ENCODE data around the gene BMS1. TPM values are rescaled to one million over a fixed set of nuclear protein-coding genes. Genes with fewer than 3 reads are reported as not detected.
A peak's percentile ranks its signal among the peaks of the same experiment; 100 is the strongest.

The BMS1 gene
- total RNA-seq, 1 donor from 2014 or later, result 35.6 TPM

- Mint-ChIP-seq H3K27me3 (ENCODE audit: insufficient read depth) (no peaks in the 10 kb centered on the region), H3K9me3 (no peaks in the 10 kb centered on the region), H3K36me3 (ENCODE audit: low read depth) (no peaks in the 10 kb centered on the region), H3K4me1 (ENCODE audit: low read depth) (no peaks in the 10 kb centered on the region), H3K4me3 (no peak overlapping the region), H3K27ac (no peak overlapping the region)
- DNase-seq (ENCODE audit: low spot score), result no peak
- intact Hi-C loops (cut with micrococcal nuclease), result no loop called here
Measured at GRCh38 chr10:42768581-42769152, 13.9 kb upstream of the BMS1 start.

- Mint-ChIP-seq H3K36me3 (ENCODE audit: low read depth) (no peaks in the 10 kb centered on the region), H3K27ac (no peak overlapping the region), H3K27me3 (ENCODE audit: insufficient read depth) (no peaks in the 10 kb centered on the region), H3K9me3 (no peaks in the 10 kb centered on the region), H3K4me1 (ENCODE audit: low read depth) (no peaks in the 10 kb centered on the region), H3K4me3 (no peak overlapping the region)
- intact Hi-C loops (cut with micrococcal nuclease), result no loop called here
- DNase-seq (ENCODE audit: low spot score), result no peak
Measured at GRCh38 chr10:42769173-42769572, 13.4 kb upstream of the BMS1 start.

- no peak overlapping the region for H3K4me3 Mint-ChIP-seq
- DNase-seq (ENCODE audit: low spot score), result no peak
- H3K4me1 Mint-ChIP-seq (ENCODE audit: low read depth), result no peaks in the 10 kb centered on the region
- H3K36me3 Mint-ChIP-seq (ENCODE audit: low read depth), result no peaks in the 10 kb centered on the region
- no peaks in the 10 kb centered on the region for H3K27me3 Mint-ChIP-seq (ENCODE audit: insufficient read depth)
- intact Hi-C loops (cut with micrococcal nuclease), result no loop called here
- no peaks in the 10 kb centered on the region for H3K9me3 Mint-ChIP-seq
- H3K27ac Mint-ChIP-seq, result no peak overlapping the region
Measured at GRCh38 chr10:42769673-42770072, 12.9 kb upstream of the BMS1 start.

- peaks cover 5% of the 10 kb centered on the region for H3K4me1 Mint-ChIP-seq (ENCODE audit: low read depth)
- intact Hi-C loops (cut with micrococcal nuclease), result no loop called here
- H3K4me3 Mint-ChIP-seq, result no peak overlapping the region
- H3K27ac Mint-ChIP-seq, result no peak overlapping the region
- no peaks in the 10 kb centered on the region for H3K36me3 Mint-ChIP-seq (ENCODE audit: low read depth)
- no peaks in the 10 kb centered on the region for H3K9me3 Mint-ChIP-seq
- DNase-seq (ENCODE audit: low spot score), result no peak
- H3K27me3 Mint-ChIP-seq (ENCODE audit: insufficient read depth), result peaks cover 14% of the 10 kb centered on the region
Measured at GRCh38 chr10:42776681-42777080, 5.9 kb upstream of the BMS1 start.

GRCh38 chr10:42780456-42780855 is 2.1 kb upstream of the BMS1 start:
- peak overlapping the region; percentile 99 for H3K4me3 Mint-ChIP-seq
- peaks cover 14% of the 10 kb centered on the region for H3K27me3 Mint-ChIP-seq (ENCODE audit: insufficient read depth)
- intact Hi-C loops (cut with micrococcal nuclease), result loop anchor here (5.0 to 10.0 kb wide), 3 partner anchors 347 to 614 kb away; no protein-coding TSS in a partner anchor
- no peaks in the 10 kb centered on the region for H3K9me3 Mint-ChIP-seq
- peak overlapping the region; percentile 3 for H3K27ac Mint-ChIP-seq
- peaks cover 9% of the 10 kb centered on the region for H3K4me1 Mint-ChIP-seq (ENCODE audit: low read depth)
- peaks cover 7% of the 10 kb centered on the region for H3K36me3 Mint-ChIP-seq (ENCODE audit: low read depth)
- DNase-seq (ENCODE audit: low spot score), result no peak

DNA sequence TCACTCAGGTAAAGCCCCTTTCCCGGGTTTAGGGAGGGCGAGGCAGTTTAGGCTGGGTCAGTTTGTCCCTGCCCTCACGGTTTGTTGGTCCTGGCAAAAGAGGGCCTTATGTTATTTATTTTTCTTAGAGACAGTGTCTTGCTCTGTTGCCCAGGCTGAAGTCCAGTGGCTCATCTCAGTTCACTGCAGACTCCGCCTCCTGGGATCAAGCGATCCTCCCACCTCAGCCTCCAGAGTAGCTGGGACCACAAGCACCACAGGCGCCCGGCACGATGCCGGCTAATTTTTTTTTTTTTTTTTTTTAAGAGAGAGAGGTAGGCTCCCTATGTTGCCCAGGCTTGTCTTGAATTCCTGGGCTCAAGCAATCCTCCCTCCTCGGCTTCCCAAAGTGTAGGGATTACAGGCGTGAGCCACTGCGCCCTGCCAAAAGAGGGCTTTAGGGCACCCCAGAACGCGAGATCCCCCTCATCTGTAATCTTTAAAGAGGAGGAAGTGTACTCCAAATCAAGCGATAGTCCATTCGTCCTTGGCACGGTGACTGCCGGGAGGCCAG is 626 bp upstream of the BMS1 start:
- peak overlapping the region; percentile 100 for H3K27ac Mint-ChIP-seq
- DNase-seq (ENCODE audit: low spot score), result no peak
- intact Hi-C loops (cut with micrococcal nuclease), result loop anchor here (1.0 to 10.0 kb wide), 10 partner anchors 19 to 866 kb away; partner anchors contain the start of genes ZNF32, ZNF33B and ZNF487
- no peaks in the 10 kb centered on the region for H3K9me3 Mint-ChIP-seq
- peaks cover 18% of the 10 kb centered on the region for H3K36me3 Mint-ChIP-seq (ENCODE audit: low read depth)
- peaks cover 17% of the 10 kb centered on the region for H3K4me1 Mint-ChIP-seq (ENCODE audit: low read depth)
- H3K27me3 Mint-ChIP-seq (ENCODE audit: insufficient read depth), result peaks cover 4% of the 10 kb centered on the region
- peak overlapping the region; percentile 99 for H3K4me3 Mint-ChIP-seq

DNA sequence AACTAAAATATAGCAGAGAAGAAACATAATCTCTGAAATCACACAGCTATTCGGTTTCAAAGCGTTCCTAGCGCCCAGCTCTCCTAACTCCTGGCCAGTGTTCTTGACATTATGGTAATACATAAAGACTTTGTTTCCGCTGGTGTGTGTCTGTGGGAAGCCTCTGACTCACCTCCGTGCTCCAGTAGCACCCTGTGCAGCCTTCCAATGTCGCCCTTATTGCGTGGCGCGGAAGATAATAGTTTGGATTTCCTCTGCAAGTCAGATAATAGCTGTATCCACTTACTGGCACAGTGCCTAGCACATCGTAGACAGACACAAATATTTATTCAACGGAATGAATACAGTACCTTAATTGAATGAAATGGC is 570 bp downstream of the BMS1 start:
- H3K27ac Mint-ChIP-seq, result peak overlapping the region; percentile 100
- peaks cover 21% of the 10 kb centered on the region for H3K36me3 Mint-ChIP-seq (ENCODE audit: low read depth)
- H3K4me3 Mint-ChIP-seq, result peak overlapping the region; percentile 99
- H3K9me3 Mint-ChIP-seq, result no peaks in the 10 kb centered on the region
- intact Hi-C loops (cut with micrococcal nuclease), result loop anchor here (2.0 to 10.0 kb wide), 5 partner anchors 18 to 654 kb away; partner anchors contain the start of gene ZNF487
- H3K27me3 Mint-ChIP-seq (ENCODE audit: insufficient read depth), result no peaks in the 10 kb centered on the region
- peaks cover 17% of the 10 kb centered on the region for H3K4me1 Mint-ChIP-seq (ENCODE audit: low read depth)
- no peak for DNase-seq (ENCODE audit: low spot score)

DNA sequence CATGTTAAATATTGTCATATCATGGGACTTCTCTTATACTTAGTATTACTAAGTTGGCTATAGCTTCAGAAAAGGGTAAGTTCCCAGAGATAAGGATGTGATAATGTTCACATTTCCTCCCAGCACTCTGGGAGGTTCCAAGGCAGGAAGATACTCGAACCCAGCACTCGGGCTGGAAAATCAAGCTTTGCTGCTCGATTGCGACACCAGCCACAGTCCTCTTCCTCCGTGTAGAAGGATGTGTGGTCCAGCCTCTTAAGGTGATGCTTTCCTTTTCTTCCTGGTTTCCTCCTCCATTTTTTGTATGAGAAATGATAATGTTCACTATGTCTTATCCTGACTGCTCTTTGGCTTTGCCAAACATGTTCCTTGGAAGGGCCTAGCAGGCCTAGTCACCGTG is 3.2 kb downstream of the BMS1 start:
- Mint-ChIP-seq H3K36me3 (ENCODE audit: low read depth) (peaks cover 32% of the 10 kb centered on the region), H3K27me3 (ENCODE audit: insufficient read depth) (no peaks in the 10 kb centered on the region), H3K9me3 (no peaks in the 10 kb centered on the region), H3K4me1 (ENCODE audit: low read depth) (peaks cover 15% of the 10 kb centered on the region), H3K27ac (no peak overlapping the region), H3K4me3 (no peak overlapping the region)
- DNase-seq (ENCODE audit: low spot score), result no peak
- intact Hi-C loops (cut with micrococcal nuclease), result loop anchor here (10.0 kb wide), 1 partner anchor 609 kb away; no protein-coding TSS in a partner anchor

DNA sequence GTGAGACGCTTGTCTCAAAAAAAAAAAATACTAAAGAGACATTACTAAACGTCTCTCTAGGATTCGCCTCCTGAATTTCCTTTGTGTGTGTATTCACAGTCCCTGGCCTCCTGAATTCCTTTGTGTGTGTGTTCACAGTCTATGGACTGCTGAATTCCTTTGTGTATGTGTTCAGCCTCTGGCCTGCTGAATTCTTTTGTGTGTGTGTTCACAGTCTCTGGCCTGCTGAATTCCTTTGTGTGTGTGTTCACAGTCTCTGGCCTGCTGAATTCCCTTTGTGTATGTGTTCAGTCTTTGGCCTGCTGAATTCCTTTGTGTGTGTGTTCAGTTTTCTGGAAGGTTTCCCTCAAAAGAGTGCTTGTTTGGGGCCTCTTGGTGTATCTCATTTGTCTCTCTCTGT is 8.2 kb downstream of the BMS1 start:
- Mint-ChIP-seq H3K9me3 (no peaks in the 10 kb centered on the region), H3K4me1 (ENCODE audit: low read depth) (peaks cover 8% of the 10 kb centered on the region), H3K4me3 (no peak overlapping the region), H3K27me3 (ENCODE audit: insufficient read depth) (no peaks in the 10 kb centered on the region), H3K27ac (no peak overlapping the region), H3K36me3 (ENCODE audit: low read depth) (peaks cover 66% of the 10 kb centered on the region)
- DNase-seq (ENCODE audit: low spot score), result no peak
- intact Hi-C loops (cut with micrococcal nuclease), result no loop called here

DNA sequence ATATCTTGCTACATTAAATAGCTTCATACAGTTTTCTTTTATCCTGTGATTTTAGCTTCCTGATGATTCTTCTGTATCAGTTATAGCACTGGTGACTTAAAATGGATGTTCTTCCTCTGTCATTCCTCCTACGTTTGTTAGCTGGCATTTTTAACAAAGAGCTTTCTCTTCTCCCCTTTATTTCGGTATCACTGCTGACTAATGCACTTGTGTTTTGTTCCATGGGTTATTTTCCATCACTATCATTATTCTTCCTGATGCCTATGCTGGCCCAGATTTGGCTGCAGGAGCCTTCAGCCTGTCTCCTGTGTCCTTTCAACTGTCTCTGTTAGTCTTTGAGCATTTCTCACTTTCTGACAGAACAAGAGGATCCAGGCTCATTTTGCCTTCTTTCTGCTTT is 13.1 kb downstream of the BMS1 start:
- Mint-ChIP-seq H3K4me3 (no peak overlapping the region), H3K36me3 (ENCODE audit: low read depth) (peaks cover 81% of the 10 kb centered on the region), H3K27ac (no peak overlapping the region), H3K27me3 (ENCODE audit: insufficient read depth) (no peaks in the 10 kb centered on the region), H3K9me3 (no peaks in the 10 kb centered on the region), H3K4me1 (ENCODE audit: low read depth) (peaks cover under 1% of the 10 kb centered on the region)
- intact Hi-C loops (cut with micrococcal nuclease), result no loop called here
- no peak for DNase-seq (ENCODE audit: low spot score)

DNA sequence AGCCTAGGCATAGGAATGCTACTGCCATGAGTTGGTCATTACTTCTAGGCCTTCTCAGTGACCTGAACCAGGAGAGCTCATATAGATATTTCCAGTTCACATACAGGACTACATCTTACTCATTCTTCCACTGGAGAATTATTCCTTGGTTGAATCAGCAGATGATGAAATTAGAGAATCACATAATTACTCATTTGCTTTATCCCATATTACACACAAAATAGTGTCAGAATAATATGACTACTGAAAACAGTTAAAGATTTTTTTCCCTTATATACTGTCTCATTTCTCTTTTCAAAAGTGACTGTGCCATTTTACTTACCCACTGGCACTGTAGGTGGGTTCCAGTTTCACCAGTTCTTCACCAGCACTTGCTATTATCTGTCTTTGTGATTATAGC is 18.5 kb downstream of the BMS1 start:
- Mint-ChIP-seq H3K36me3 (ENCODE audit: low read depth) (peaks cover 73% of the 10 kb centered on the region), H3K4me1 (ENCODE audit: low read depth) (peaks cover 12% of the 10 kb centered on the region), H3K9me3 (no peaks in the 10 kb centered on the region), H3K27me3 (ENCODE audit: insufficient read depth) (no peaks in the 10 kb centered on the region), H3K4me3 (no peak overlapping the region), H3K27ac (peak overlapping the region; percentile 58)
- no peak for DNase-seq (ENCODE audit: low spot score)
- intact Hi-C loops (cut with micrococcal nuclease), result loop anchor here (1.0 to 5.0 kb wide), 4 partner anchors 18 to 339 kb away; partner anchors contain the start of genes BMS1 and ZNF33B

DNA sequence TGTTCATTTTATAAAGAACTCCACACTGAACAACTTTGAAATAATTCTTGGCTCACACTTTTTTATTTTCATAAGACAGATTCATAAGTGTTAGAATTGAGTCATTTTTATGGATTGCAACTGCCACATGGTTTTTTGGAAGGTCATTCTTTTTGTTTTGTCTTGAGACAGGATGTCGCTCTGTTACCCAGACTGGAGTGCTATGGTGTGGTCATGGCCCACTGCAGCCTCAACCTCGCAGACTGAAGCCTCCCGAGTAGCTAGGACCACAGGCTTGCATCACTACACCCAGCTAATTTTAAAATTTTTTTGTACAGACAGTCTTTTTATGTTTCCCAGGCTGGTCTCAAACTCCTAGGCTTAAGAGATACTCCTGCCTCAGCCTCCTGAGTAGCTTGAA is 20.3 kb downstream of the BMS1 start:
- no peak overlapping the region for H3K27ac Mint-ChIP-seq
- intact Hi-C loops (cut with micrococcal nuclease), result loop anchor here (5.0 kb wide), 1 partner anchor 166 kb away; the partner anchor contains the start of gene ZNF33B
- no peaks in the 10 kb centered on the region for H3K9me3 Mint-ChIP-seq
- no peak overlapping the region for H3K4me3 Mint-ChIP-seq
- H3K36me3 Mint-ChIP-seq (ENCODE audit: low read depth), result peaks cover 64% of the 10 kb centered on the region
- peaks cover 12% of the 10 kb centered on the region for H3K4me1 Mint-ChIP-seq (ENCODE audit: low read depth)
- no peak for DNase-seq (ENCODE audit: low spot score)
- H3K27me3 Mint-ChIP-seq (ENCODE audit: insufficient read depth), result no peaks in the 10 kb centered on the region

GRCh38 chr10:42809676-42810075 is 27.1 kb downstream of the BMS1 start:
- no peak overlapping the region for H3K4me3 Mint-ChIP-seq
- peaks cover 61% of the 10 kb centered on the region for H3K36me3 Mint-ChIP-seq (ENCODE audit: low read depth)
- peaks cover 8% of the 10 kb centered on the region for H3K4me1 Mint-ChIP-seq (ENCODE audit: low read depth)
- no peak overlapping the region for H3K27ac Mint-ChIP-seq
- H3K9me3 Mint-ChIP-seq, result peaks cover 17% of the 10 kb centered on the region
- no peak for DNase-seq (ENCODE audit: low spot score)
- no peaks in the 10 kb centered on the region for H3K27me3 Mint-ChIP-seq (ENCODE audit: insufficient read depth)
- intact Hi-C loops (cut with micrococcal nuclease), result no loop called here
